ENCODE measurements around the gene MCTP1.

GRCh38 chr5:95053253-95053652, 231.6 kb downstream of the MCTP1 start:
- no peak for TF ChIP-seq CTCF (IDR thresholded peaks at IDR 0.05)
- no peak for TF ChIP-seq POLR2A (IDR thresholded peaks at IDR 0.05)
